Gastrocnemius medialis (tissue), 4 donors: ENCODE data around the gene NIPA2.

ENCODE experiments used
- CTCF ChIP-seq, 5 experiments: fragments of 450-650 bp in 3 of 5; fragments of 200-600 bp in 2 of 5; sonication (generic) in 2 of 5; IDR thresholded peaks in 4 of 5; conservative IDR thresholded peaks in 1 of 5; 1 replicate in 4 of 5; 2 replicates in 1 of 5; pipeline ENCODE4 v1.5.1; 2016 to 2019; ENCODE audit warnings: antibody characterized with exemption in 5 of 5, mild to moderate bottlenecking in 3 of 5, moderate library complexity in 3 of 5
- POLR2A ChIP-seq, 2 donors: fragments of 450-650 bp; IDR thresholded peaks; one replicate each; pipeline ENCODE4 v1.6.1; 2017; ENCODE audit warnings: antibody characterized with exemption in 2 of 2, mild to moderate bottlenecking in 2 of 2, moderate library complexity in 2 of 2

GRCh38 chr15:22799902-22800301 is 38.6 kb upstream of the NIPA2 start:
- TF ChIP-seq POLR2A (IDR thresholded peaks at IDR 0.05) (no peak), CTCF (IDR thresholded peaks at IDR 0.05 in 4 of 5, conservative IDR thresholded peaks at IDR 0.05 in 1 of 5) (no peak)
